Neural progenitor cell (in vitro differentiated cells): ENCODE measurements around the gene PCYT1A. TPM values are rescaled to one million over a fixed set of nuclear protein-coding genes. Genes with fewer than 3 reads are reported as not detected.
"Not testable (repeated sequence)": the region's sequence is repeated elsewhere in the genome, so short reads cannot be mapped to it uniquely, and the experiment has no call there.

ENCODE experiments used
- DNase-seq: peaks from one replicate; pipeline ENCODE4 v3.0.0-alpha.2; 2016; ENCODE audit warnings: low spot score
- H2AFZ ChIP-seq: fragments of 200-600 bp; sonication (generic); replicated peaks from 2 replicates; pipeline ENCODE4 v1.6.1; 2016; ENCODE audit warnings: antibody characterized with exemption
- H3F3A ChIP-seq: fragments of 200-600 bp; sonication (generic); 2 replicates; pipeline ENCODE4 v1.6.1; 2016; ENCODE audit warnings: antibody characterized with exemption, low read depth
- H3K27ac ChIP-seq: fragments of 200-600 bp; sonication (generic); 2 replicates; pipeline ENCODE4 v1.5.1; 2016; ENCODE audit warnings: mild to moderate bottlenecking
- H3K27me3 ChIP-seq: fragments of 200-600 bp; sonication (generic); 2 replicates; pipeline ENCODE4 v1.6.1; 2016; ENCODE audit warnings: mild to moderate bottlenecking, moderate library complexity
- H3K36me3 ChIP-seq: fragments of 200-600 bp; sonication (generic); 2 replicates; pipeline ENCODE4 v1.5.1; 2016
- H3K4me1 ChIP-seq: fragments of 200-600 bp; sonication (generic); 2 replicates; pipeline ENCODE4 v1.6.1; 2016; ENCODE audit warnings: mixed run types
- H3K4me2 ChIP-seq: fragments of 200-600 bp; sonication (generic); 2 replicates; pipeline ENCODE4 v1.6.1; 2016
- H3K4me3 ChIP-seq: fragments of 200-600 bp; sonication (generic); 2 replicates; pipeline ENCODE4 v1.5.1; 2016
- H3K79me2 ChIP-seq: fragments of 200-600 bp; sonication (generic); 2 replicates; pipeline ENCODE4 v1.6.1; 2016; ENCODE audit warnings: low read depth
- H3K9ac ChIP-seq: fragments of 200-600 bp; sonication (generic); 2 replicates; pipeline ENCODE4 v1.6.1; 2016
- H3K9me3 ChIP-seq: fragments of 200-600 bp; sonication (generic); 2 replicates; pipeline ENCODE4 v1.5.1; 2016; ENCODE audit warnings: low read depth
- H4K20me1 ChIP-seq: fragments of 200-600 bp; sonication (generic); 2 replicates; pipeline ENCODE4 v1.6.1; 2016; ENCODE audit warnings: low read depth
- H3K27ac Mint-ChIP-seq: 3 replicates; pipeline ENCODE4 v1.8.0; 2021; ENCODE audit warnings: mixed read lengths
- H3K27me3 Mint-ChIP-seq: 2 replicates; pipeline ENCODE4 v1.8.0; 2022; ENCODE audit warnings: low read depth, mild to moderate bottlenecking, inconsistent platforms, moderate library complexity, mixed read lengths; ENCODE audit not compliant: insufficient read depth
- H3K36me3 Mint-ChIP-seq: 3 replicates; pipeline ENCODE4 v1.8.0; 2021; ENCODE audit warnings: mixed read lengths
- H3K4me1 Mint-ChIP-seq: 3 replicates; pipeline ENCODE4 v1.8.0; 2021; ENCODE audit warnings: mixed read lengths
- H3K4me3 Mint-ChIP-seq: 3 replicates; pipeline ENCODE4 v1.8.0; 2021; ENCODE audit warnings: mild to moderate bottlenecking, moderate library complexity, mixed read lengths
- H3K9me3 Mint-ChIP-seq: 3 replicates; pipeline ENCODE4 v1.8.0; 2020; ENCODE audit warnings: mixed read lengths
- EZH2 ChIP-seq: fragments of 200-600 bp; sonication (generic); IDR thresholded peaks from 2 replicates; pipeline ENCODE4 v1.6.1; 2017; ENCODE audit warnings: antibody characterized with exemption, mild to moderate bottlenecking, moderate library complexity
- EZH2phosphoT487 ChIP-seq: fragments of 200-600 bp; sonication (generic); IDR thresholded peaks from 2 replicates; pipeline ENCODE4 v1.6.1; 2017; ENCODE audit warnings: antibody characterized with exemption
- total RNA-seq: library from RNA; depleted of rRNA; stranded (reverse); fragments of >200 nt; gene quantifications from 2 replicates; pipeline ENCODE4 v1.2.3, GENCODE V29; 2015; ENCODE audit warnings: low replicate concordance
- TF ChIP-seq, protein P1 (sequence below): fragments of 200-600 bp; sonication (generic); IDR thresholded peaks from 2 replicates; pipeline ENCODE4 v1.5.1; 2017; ENCODE audit warnings: antibody characterized with exemption, mild to moderate bottlenecking

The PCYT1A gene
- total RNA-seq, 1 donor from 2014 or later: 29.3 TPM

DNA sequence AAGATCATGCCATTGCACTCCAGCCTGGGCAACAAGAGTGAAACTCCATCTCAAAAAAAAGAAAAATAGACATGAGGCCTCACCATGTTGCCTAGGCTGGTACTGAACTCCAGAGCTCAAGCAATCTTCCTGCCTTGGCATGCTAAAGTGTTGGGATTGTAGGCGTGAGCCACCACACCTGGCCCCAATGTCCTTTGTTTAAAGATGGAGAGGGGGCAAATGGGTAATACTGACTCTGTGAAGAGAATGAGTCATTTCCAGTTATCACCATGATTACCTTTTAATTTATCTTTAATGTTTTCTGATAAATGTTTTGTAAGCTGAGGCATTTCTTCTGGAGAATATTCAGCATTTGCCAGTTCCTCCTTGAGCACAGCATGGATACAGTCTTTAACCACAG is 28.3 kb upstream of the PCYT1A start:
- no peak overlapping the region for H3K27ac Mint-ChIP-seq
- Histone ChIP-seq H2AFZ (no peak overlapping the region), H4K20me1 (no peaks in the 10 kb centered on the region), H3K9ac (no peak overlapping the region), H3K4me2 (no peak overlapping the region), H3K27ac (no peak overlapping the region), H3K4me1 (no peaks in the 10 kb centered on the region), H3K4me3 (no peak overlapping the region), H3K9me3 (no peaks in the 10 kb centered on the region), H3F3A (peaks cover 15% of the 10 kb centered on the region), H3K79me2 (peaks cover 4% of the 10 kb centered on the region), H3K36me3 (no peaks in the 10 kb centered on the region), H3K27me3 (no peaks in the 10 kb centered on the region)
- H3K27me3 Mint-ChIP-seq: peaks cover 4% of the 10 kb centered on the region
- H3K9me3 Mint-ChIP-seq: no peaks in the 10 kb centered on the region
- no peak for DNase-seq
- no peak overlapping the region for H3K4me3 Mint-ChIP-seq
- TF ChIP-seq, protein P1, sequence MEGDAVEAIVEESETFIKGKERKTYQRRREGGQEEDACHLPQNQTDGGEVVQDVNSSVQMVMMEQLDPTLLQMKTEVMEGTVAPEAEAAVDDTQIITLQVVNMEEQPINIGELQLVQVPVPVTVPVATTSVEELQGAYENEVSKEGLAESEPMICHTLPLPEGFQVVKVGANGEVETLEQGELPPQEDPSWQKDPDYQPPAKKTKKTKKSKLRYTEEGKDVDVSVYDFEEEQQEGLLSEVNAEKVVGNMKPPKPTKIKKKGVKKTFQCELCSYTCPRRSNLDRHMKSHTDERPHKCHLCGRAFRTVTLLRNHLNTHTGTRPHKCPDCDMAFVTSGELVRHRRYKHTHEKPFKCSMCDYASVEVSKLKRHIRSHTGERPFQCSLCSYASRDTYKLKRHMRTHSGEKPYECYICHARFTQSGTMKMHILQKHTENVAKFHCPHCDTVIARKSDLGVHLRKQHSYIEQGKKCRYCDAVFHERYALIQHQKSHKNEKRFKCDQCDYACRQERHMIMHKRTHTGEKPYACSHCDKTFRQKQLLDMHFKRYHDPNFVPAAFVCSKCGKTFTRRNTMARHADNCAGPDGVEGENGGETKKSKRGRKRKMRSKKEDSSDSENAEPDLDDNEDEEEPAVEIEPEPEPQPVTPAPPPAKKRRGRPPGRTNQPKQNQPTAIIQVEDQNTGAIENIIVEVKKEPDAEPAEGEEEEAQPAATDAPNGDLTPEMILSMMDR: no peak
- TF ChIP-seq EZH2: no peak
- no peak for TF ChIP-seq EZH2phosphoT487
- H3K36me3 Mint-ChIP-seq: peaks cover 13% of the 10 kb centered on the region
- peaks cover 8% of the 10 kb centered on the region for H3K4me1 Mint-ChIP-seq

DNA sequence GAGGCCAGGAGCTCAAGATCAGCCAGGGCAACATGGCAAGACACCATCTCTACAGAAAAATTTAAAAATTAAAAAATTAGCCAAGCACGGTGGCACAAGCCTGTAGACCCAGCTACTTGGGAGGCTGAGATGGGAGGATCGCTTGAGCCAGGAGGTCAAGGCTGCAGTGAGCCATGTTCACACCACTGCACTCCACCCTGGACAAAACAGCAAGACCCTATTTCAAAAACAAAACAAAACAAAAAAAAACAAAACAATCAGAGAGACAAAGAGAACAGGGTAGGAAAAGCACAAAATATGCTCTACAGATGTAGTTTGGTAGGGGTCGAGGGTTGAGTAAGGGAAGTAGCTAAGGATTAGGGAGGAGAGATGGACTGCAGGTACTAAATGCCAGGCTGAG is 27.1 kb upstream of the PCYT1A start:
- H3K36me3 ChIP-seq: no peaks in the 10 kb centered on the region
- peak overlapping the region; percentile 9 for H3K27ac Mint-ChIP-seq
- peak overlapping the region; percentile 9 for H3K4me3 Mint-ChIP-seq
- H3K4me3 ChIP-seq: no peak overlapping the region
- peaks cover 15% of the 10 kb centered on the region for H3F3A ChIP-seq
- no peaks in the 10 kb centered on the region for H3K4me1 ChIP-seq
- no peak for DNase-seq
- H3K27me3 ChIP-seq: no peaks in the 10 kb centered on the region
- H3K9me3 ChIP-seq: no peaks in the 10 kb centered on the region
- no peak overlapping the region for H2AFZ ChIP-seq
- H3K9ac ChIP-seq: no peak overlapping the region
- H3K27me3 Mint-ChIP-seq: peaks cover 4% of the 10 kb centered on the region
- H3K79me2 ChIP-seq: peaks cover 4% of the 10 kb centered on the region
- H3K27ac ChIP-seq: no peak overlapping the region
- H3K4me2 ChIP-seq: no peak overlapping the region
- H3K36me3 Mint-ChIP-seq: peaks cover 13% of the 10 kb centered on the region
- TF ChIP-seq, protein P1: no peak
- TF ChIP-seq EZH2 (no peak), EZH2phosphoT487 (no peak)
- H4K20me1 ChIP-seq: no peaks in the 10 kb centered on the region
- H3K9me3 Mint-ChIP-seq: no peaks in the 10 kb centered on the region
- peaks cover 8% of the 10 kb centered on the region for H3K4me1 Mint-ChIP-seq

DNA sequence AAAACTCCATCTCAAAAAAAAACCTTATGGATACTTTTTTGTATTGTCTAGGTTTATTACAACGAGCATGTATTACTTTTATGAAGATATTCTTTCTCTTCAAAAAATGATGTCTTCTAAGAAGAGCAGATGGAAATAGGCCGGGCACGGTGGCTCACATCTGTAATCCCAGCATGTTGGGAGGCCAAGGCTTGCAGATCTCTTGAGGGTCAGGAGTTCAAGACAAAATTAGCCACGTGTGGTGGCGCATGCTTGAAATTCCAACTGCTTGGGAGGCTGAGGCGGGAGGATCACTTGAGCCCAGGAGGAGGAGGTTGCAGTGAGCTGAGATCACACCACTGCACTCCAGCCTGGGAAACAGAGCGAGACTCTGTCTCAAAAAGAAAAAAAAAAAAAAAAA is 26.6 kb upstream of the PCYT1A start:
- H3K27me3 Mint-ChIP-seq, H3K4me1 ChIP-seq, H3K79me2 ChIP-seq, H3K9ac ChIP-seq, H3K27me3 ChIP-seq, H3K4me1 Mint-ChIP-seq, H3K4me3 ChIP-seq, H2AFZ ChIP-seq, H3K36me3 ChIP-seq, H3K4me3 Mint-ChIP-seq, H3K9me3 ChIP-seq, H4K20me1 ChIP-seq, H3K4me2 ChIP-seq, H3K9me3 Mint-ChIP-seq, H3K27ac ChIP-seq, DNase-seq, H3K27ac Mint-ChIP-seq: not testable (repeated sequence)
- peaks cover 13% of the 10 kb centered on the region for H3K36me3 Mint-ChIP-seq
- H3F3A ChIP-seq: peaks cover 15% of the 10 kb centered on the region

DNA sequence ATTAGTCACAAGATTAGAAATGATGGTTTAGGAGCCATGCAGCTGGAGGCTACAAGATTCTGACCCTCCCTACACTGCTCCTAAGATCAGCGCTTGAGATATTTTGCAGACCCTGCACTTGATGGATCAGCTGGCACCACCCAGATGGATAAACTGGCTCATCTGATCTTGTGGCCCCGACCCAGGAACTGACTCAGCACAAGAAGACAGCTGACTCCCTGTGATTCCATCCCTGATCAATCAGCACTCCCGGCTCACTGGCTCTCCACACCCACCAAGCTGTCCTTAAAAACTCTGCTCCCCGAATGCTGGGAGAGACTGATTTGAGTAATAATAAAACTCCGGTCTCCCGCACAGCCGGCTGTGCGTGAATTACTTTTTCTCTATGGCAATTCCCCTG is 15.4 kb upstream of the PCYT1A start:
- H2AFZ ChIP-seq, H3K4me3 Mint-ChIP-seq, H3K27me3 ChIP-seq, H3K4me2 ChIP-seq, H3K4me1 Mint-ChIP-seq, H3K27me3 Mint-ChIP-seq, H3F3A ChIP-seq, H3K9ac ChIP-seq, H3K27ac Mint-ChIP-seq, H3K27ac ChIP-seq, DNase-seq, H4K20me1 ChIP-seq, H3K4me3 ChIP-seq, H3K9me3 Mint-ChIP-seq, H3K4me1 ChIP-seq, H3K9me3 ChIP-seq, H3K79me2 ChIP-seq, H3K36me3 ChIP-seq: not testable (repeated sequence)
- peaks cover 21% of the 10 kb centered on the region for H3K36me3 Mint-ChIP-seq

DNA sequence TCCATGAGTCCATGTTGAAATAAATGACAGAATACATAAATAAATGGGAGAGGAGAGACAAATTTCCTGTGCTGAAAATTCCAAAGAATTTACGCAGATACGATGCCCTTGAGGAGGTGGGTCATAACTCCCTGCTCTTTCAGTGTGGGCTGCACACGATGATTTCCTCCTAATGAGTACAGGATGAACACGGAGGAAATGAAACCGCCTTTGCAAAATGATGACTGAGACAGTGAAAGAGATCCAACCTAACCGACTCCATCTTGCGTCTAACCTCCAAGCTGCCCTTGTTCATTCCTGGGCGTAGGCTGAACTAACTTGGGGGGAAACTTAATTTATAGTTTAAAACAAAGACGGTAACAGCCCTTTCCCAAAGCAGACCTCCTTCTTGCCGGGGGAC is 15.0 kb upstream of the PCYT1A start:
- H3K27ac ChIP-seq, H3K27ac Mint-ChIP-seq, H3K79me2 ChIP-seq, H3K9ac ChIP-seq, H3K4me2 ChIP-seq, H3K4me1 Mint-ChIP-seq, H3K9me3 Mint-ChIP-seq, H3K27me3 ChIP-seq, DNase-seq, H3K27me3 Mint-ChIP-seq, H3K4me3 ChIP-seq, H4K20me1 ChIP-seq, H3K4me3 Mint-ChIP-seq, H3K9me3 ChIP-seq, H3K36me3 ChIP-seq, H2AFZ ChIP-seq, H3F3A ChIP-seq, H3K4me1 ChIP-seq: not testable (repeated sequence)
- H3K36me3 Mint-ChIP-seq: peaks cover 23% of the 10 kb centered on the region
